H1 (cell line): ENCODE data around the gene TIE1. TPM values are rescaled to one million over a fixed set of nuclear protein-coding genes. Genes with fewer than 3 reads are reported as not detected.

Experiments
- CTCF ChIA-PET: fragments of 300-600 bp; sonication (Branson Sonifier 250); formaldehyde crosslinking; loops from one replicate; lab custom pipeline; 2021; ENCODE audit not compliant: partially characterized antibody; lab: Charles Lee
- POLR2A ChIA-PET: fragments of 300-600 bp; sonication (Branson Sonifier 250); formaldehyde crosslinking; loops from one replicate; lab custom pipeline; 2021; ENCODE audit warnings: inconsistent platforms; ENCODE audit not compliant: partially characterized antibody; lab: Charles Lee
- DNase-seq, 2 experiments: peaks; one replicate each; pipeline versions ENCODE4 v3.0.0 to v3.0.0-alpha.2; 2010 to 2022; ENCODE audit warnings: low spot score in 2 of 2, low read depth in 1 of 2, mixed read lengths in 1 of 2
- FAIRE-seq: peaks from 2 replicates; lab custom pipeline; 2011; peaks lifted over from hg19 to GRCh38; lab: Jason Lieb, UNC
- H2AFZ ChIP-seq: 2 replicates; pipeline ENCODE4 v1.8.1; 2012; ENCODE audit warnings: low read length, inconsistent platforms
- H2AK5ac ChIP-seq: 2 replicates; pipeline ENCODE4 v1.6.1; 2013; ENCODE audit warnings: low read depth, low read length
- H2BK120ac ChIP-seq: replicated peaks from 2 replicates; pipeline ENCODE3; 2013; ENCODE audit warnings: low read depth, low read length, inconsistent platforms
- H2BK12ac ChIP-seq: 2 replicates; pipeline ENCODE4 v1.6.1; 2013; ENCODE audit warnings: low read depth, low read length
- H2BK15ac ChIP-seq: 2 replicates; pipeline ENCODE4 v1.6.1; 2013; ENCODE audit warnings: low read length
- H2BK20ac ChIP-seq: 2 replicates; pipeline ENCODE4 v1.6.1; 2013; ENCODE audit warnings: low read length
- H2BK5ac ChIP-seq: 2 replicates; pipeline ENCODE4 v1.6.1; 2013; ENCODE audit warnings: low read depth, low read length
- H3K14ac ChIP-seq: 2 replicates; pipeline ENCODE4 v1.6.1; 2013; ENCODE audit warnings: inconsistent platforms; ENCODE audit not compliant: insufficient read length
- H3K18ac ChIP-seq: 2 replicates; pipeline ENCODE4 v1.6.1; 2013; ENCODE audit warnings: low read length; ENCODE audit errors: extremely low read depth
- H3K23ac ChIP-seq: 2 replicates; pipeline ENCODE4 v1.6.1; 2013; ENCODE audit warnings: inconsistent platforms; ENCODE audit not compliant: insufficient read length
- H3K23me2 ChIP-seq: 2 replicates; pipeline ENCODE4 v1.6.1; 2013; ENCODE audit warnings: low read depth, low read length
- H3K27ac ChIP-seq: 2 replicates; pipeline ENCODE4 v1.6.1; 2011; ENCODE audit warnings: low read depth, low read length, inconsistent platforms
- H3K27me3 ChIP-seq, 4 experiments: replicated peaks in 1 of 4; 1 replicate in 1 of 4; 2 replicates in 3 of 4; pipeline versions ENCODE4 v1.6.1 to v1.8.1; 2011 to 2013; ENCODE audit warnings: low read length in 3 of 4, mild to moderate bottlenecking in 3 of 4, inconsistent platforms in 2 of 4, mixed read lengths in 2 of 4, moderate library complexity in 1 of 4; ENCODE audit not compliant: control insufficient read depth in 3 of 4, insufficient read depth in 3 of 4; ENCODE audit errors: extremely low read depth in 1 of 4
- H3K36me3 ChIP-seq, 4 experiments: 2 replicates each; pipeline versions ENCODE4 v1.6.1 to v1.8.1; 2011 to 2013; ENCODE audit warnings: mild to moderate bottlenecking in 4 of 4, low read length in 3 of 4, moderate library complexity in 2 of 4, control low read depth in 1 of 4, inconsistent platforms in 1 of 4; ENCODE audit not compliant: insufficient read depth in 4 of 4, control insufficient read depth in 2 of 4
- H3K4ac ChIP-seq: replicated peaks from 2 replicates; pipeline ENCODE3; 2013; ENCODE audit warnings: low read length, low read depth, mixed read lengths, inconsistent platforms; ENCODE audit not compliant: insufficient read length
- H3K4me1 ChIP-seq, 4 experiments: replicated peaks in 1 of 4; 1 replicate in 1 of 4; 2 replicates in 3 of 4; pipeline versions ENCODE4 v1.6.1 to v1.8.1; 2011 to 2013; ENCODE audit warnings: low read length in 3 of 4, inconsistent platforms in 2 of 4, mixed read lengths in 1 of 4; ENCODE audit not compliant: insufficient read depth in 4 of 4, control insufficient read depth in 3 of 4
- H3K4me2 ChIP-seq, 2 experiments: 2 replicates each; pipeline versions ENCODE4 v1.6.1 to v1.8.1; 2011 to 2013; ENCODE audit warnings: low read depth in 2 of 2, low read length in 2 of 2, control low read depth in 1 of 2, inconsistent platforms in 1 of 2, mild to moderate bottlenecking in 1 of 2; ENCODE audit not compliant: insufficient read depth in 1 of 2
- H3K4me3 ChIP-seq, 4 experiments: fragments of 200-600, 300-600 bp in 1 of 4; sonication (generic), shearing (Covaris generic), sonication (Bioruptor Twin) in 1 of 4; 2 replicates each; pipeline versions ENCODE4 v1.5.1 to v1.8.1; 2011 to 2016; ENCODE audit warnings: low read length in 4 of 4, low read depth in 3 of 4, control low read depth in 2 of 4, inconsistent platforms in 2 of 4, mild to moderate bottlenecking in 2 of 4, mixed read lengths in 1 of 4, moderate library complexity in 1 of 4; ENCODE audit not compliant: insufficient read depth in 2 of 4; ENCODE audit errors: extremely low read depth in 1 of 4
- H3K56ac ChIP-seq: replicated peaks from 2 replicates; pipeline ENCODE3; 2013; ENCODE audit warnings: low read depth, mild to moderate bottlenecking, mixed read lengths, low read length, inconsistent platforms; ENCODE audit not compliant: insufficient read length
- H3K79me1 ChIP-seq: 2 replicates; pipeline ENCODE4 v1.6.1; 2013; ENCODE audit warnings: low read depth, low read length, control low read depth
- H3K79me2 ChIP-seq, 2 experiments: 2 replicates each; pipeline versions ENCODE4 v1.6.1 to v1.8.1; 2012 to 2013; ENCODE audit warnings: low read length in 2 of 2, mild to moderate bottlenecking in 2 of 2, inconsistent platforms in 1 of 2; ENCODE audit not compliant: insufficient read depth in 2 of 2, control insufficient read depth in 1 of 2
- H3K9ac ChIP-seq, 4 experiments: replicated peaks in 1 of 4; 1 replicate in 1 of 4; 2 replicates in 3 of 4; pipeline versions ENCODE4 v1.6.1 to v1.8.1; 2011 to 2013; ENCODE audit warnings: low read depth in 3 of 4, low read length in 3 of 4, control low read depth in 2 of 4, mild to moderate bottlenecking in 2 of 4, moderate library complexity in 2 of 4, inconsistent platforms in 1 of 4; ENCODE audit errors: extremely low read depth in 1 of 4
- H3K9me3 ChIP-seq, 2 experiments: 2 replicates each; pipeline versions ENCODE4 v1.6.1 to v1.8.1; 2012 to 2013; ENCODE audit warnings: mild to moderate bottlenecking in 2 of 2, moderate library complexity in 2 of 2, control low read depth in 1 of 2, inconsistent platforms in 1 of 2, low read depth in 1 of 2, low read length in 1 of 2, mixed read lengths in 1 of 2; ENCODE audit not compliant: insufficient read depth in 2 of 2
- H4K20me1 ChIP-seq, 2 experiments: replicated peaks in 1 of 2; 2 replicates each; pipeline versions ENCODE3 to v1.8.1; 2011 to 2013; ENCODE audit warnings: inconsistent platforms in 2 of 2, low read length in 2 of 2, mild to moderate bottlenecking in 1 of 2; ENCODE audit not compliant: insufficient read depth in 2 of 2, control insufficient read depth in 1 of 2
- H4K5ac ChIP-seq: 2 replicates; pipeline ENCODE4 v1.6.1; 2013; ENCODE audit warnings: low read length, low read depth, mixed read lengths, inconsistent platforms; ENCODE audit not compliant: insufficient read length
- H4K8ac ChIP-seq: 2 replicates; pipeline ENCODE4 v1.8.0; 2013; ENCODE audit warnings: mild to moderate bottlenecking, moderate library complexity, low read length, inconsistent platforms; ENCODE audit not compliant: insufficient read depth; ENCODE audit errors: extremely low read depth
- H4K91ac ChIP-seq: replicated peaks from 2 replicates; pipeline ENCODE3; 2013; ENCODE audit warnings: low read length, mixed read lengths, inconsistent platforms; ENCODE audit not compliant: insufficient read length
- ATF2 ChIP-seq: IDR thresholded peaks from 2 replicates; pipeline ENCODE4 v1.6.1; 2012; ENCODE audit warnings: low read length, inconsistent platforms
- BRCA1 ChIP-seq: IDR thresholded peaks from 2 replicates; pipeline ENCODE4 v1.6.1; 2012; ENCODE audit warnings: low read depth, low read length, improper control_type of control experiment
- FOSL1 ChIP-seq: IDR thresholded peaks from 2 replicates; pipeline ENCODE4 v1.6.1; 2011; ENCODE audit warnings: mild to moderate bottlenecking, low read depth, low read length, moderate library complexity; ENCODE audit not compliant: insufficient read depth
- JUN ChIP-seq: IDR thresholded peaks from 2 replicates; pipeline ENCODE4 v1.6.1; 2011; ENCODE audit warnings: low read depth, mild to moderate bottlenecking, improper control_type of control experiment, low read length
- JUND ChIP-seq: IDR thresholded peaks from 2 replicates; pipeline ENCODE4 v1.6.1; 2011; ENCODE audit warnings: mild to moderate bottlenecking, improper control_type of control experiment, low read length
- MAFK ChIP-seq: IDR thresholded peaks from 2 replicates; pipeline ENCODE4 v1.6.1; 2012; ENCODE audit warnings: low read depth, mild to moderate bottlenecking, improper control_type of control experiment, low read length
- POLR2A ChIP-seq, 2 experiments: IDR thresholded peaks; 1 replicate in 1 of 2; 2 replicates in 1 of 2; pipeline ENCODE4 v1.6.1; 2011; ENCODE audit warnings: low read depth in 2 of 2, low read length in 2 of 2, mild to moderate bottlenecking in 2 of 2; ENCODE audit errors: control extremely low read depth in 1 of 2
- RAD21 ChIP-seq, 2 experiments: IDR thresholded peaks in 1 of 2; conservative IDR thresholded peaks in 1 of 2; 2 replicates each; pipeline ENCODE4 v1.6.1; 2011; ENCODE audit warnings: low read depth in 2 of 2, low read length in 2 of 2, improper control_type of control experiment in 1 of 2, inconsistent platforms in 1 of 2, mild to moderate bottlenecking in 1 of 2, moderate library complexity in 1 of 2
- SP1 ChIP-seq: IDR thresholded peaks from 2 replicates; pipeline ENCODE4 v1.6.1; 2011; ENCODE audit warnings: low read depth, low read length
- SP2 ChIP-seq: IDR thresholded peaks from 2 replicates; pipeline ENCODE4 v1.6.1; 2012; ENCODE audit warnings: mild to moderate bottlenecking, low read length, inconsistent platforms
- SP4 ChIP-seq: IDR thresholded peaks from 2 replicates; pipeline ENCODE4 v1.6.1; 2012; ENCODE audit warnings: low read length, inconsistent platforms
- TBP ChIP-seq: IDR thresholded peaks from 2 replicates; pipeline ENCODE4 v1.6.1; 2011; ENCODE audit warnings: low read depth, low read length, improper control_type of control experiment
- WGBS, 2 experiments: shearing (Covaris generic) in 1 of 2; methylation state at CpG; one replicate each; pipeline versions ENCODE4 v1.1.6 to v1.1.7; 2013 to 2015; ENCODE audit warnings: low lambda C conversion rate in 2 of 2, mixed read lengths in 2 of 2, inconsistent platforms in 1 of 2, low coverage in 1 of 2, missing lambda C conversion rate in 1 of 2; ENCODE audit not compliant: insufficient replicate concordance in 2 of 2, insufficient coverage in 1 of 2, insufficient read length in 1 of 2; ENCODE audit errors: extremely low coverage in 1 of 2, missing lambda C conversion rate in 1 of 2; 5-methylcytosine and 5-hydroxymethylcytosine counted together
- polyA plus RNA-seq, 7 experiments: library from polyadenylated mRNA; depleted of rRNA in 3 of 7; stranded (reverse) in 5 of 7; unstranded in 2 of 7; fragments of >200 nt in 5 of 7; fragments of 200-250 nt in 2 of 7; gene quantifications; 1 replicate in 5 of 7; 2 replicates in 1 of 7; 4 replicates in 1 of 7; pipeline versions ENCODE4 v1.2.1 to v1.2.3, GENCODE V29; 2011 to 2013; ENCODE audit warnings: missing spikeins in 2 of 7, mixed read lengths in 2 of 7
- total RNA-seq: library from RNA; stranded (reverse); fragmentation: NEBNext Ultra II Directional; extraction: Animal tissue kit (Norgen Biotek cat#: 25700); gene quantifications from 2 replicates; pipeline ENCODE4 v1.2.1, GENCODE V29; 2021

Gene TIE1
- total and polyA plus RNA-seq, 2 of the 8 experiments (the other 6 are each of a cell fraction or from before 2014, with no cell fraction given), result 0.74 to 2.2 TPM

GRCh38 chr1:43318831-43319230 is 18.0 kb downstream of the TIE1 start:
- H4K91ac ChIP-seq, result no peak overlapping the region
- no peak for FAIRE-seq
- no peak overlapping the region for H4K5ac ChIP-seq
- ChIA-PET POLR2A (interaction anchor here (0.6 to 0.9 kb wide), 2 partner anchors 87 to 149 kb away, joined by 3 read pairs; no protein-coding TSS in a partner anchor), CTCF (interaction anchor here (1.1 to 3.9 kb wide), 2 partner anchors 26 to 34 kb away, joined by 3 to 19 read pairs; partner anchors contain the start of gene C1orf210)
- no peak overlapping the region; the same call in 1 of the 2 replicates for H4K8ac ChIP-seq
- no peak overlapping the region for H3K14ac ChIP-seq
- H4K20me1 ChIP-seq, result no peaks in the 10 kb centered on the region
- 87% methylated on average over 4 of the region's 4 CpGs; no CpG with 5 or more reads in 1 of the 2 experiments for WGBS, 2 experiments
- no peaks in the 10 kb centered on the region for H3K79me2 ChIP-seq
- no peaks in the 10 kb centered on the region for H3K79me1 ChIP-seq
- H3K36me3 ChIP-seq, result no peaks in the 10 kb centered on the region
- H2AFZ ChIP-seq, result no peak overlapping the region; the same call in 1 of the 2 replicates
- no peaks in the 10 kb centered on the region for H3K23me2 ChIP-seq
- H3K18ac ChIP-seq, result no peak overlapping the region
- H2BK12ac ChIP-seq, result no peak overlapping the region
- no peak overlapping the region for H3K56ac ChIP-seq
- H2BK120ac ChIP-seq, result no peak overlapping the region
- H3K27ac ChIP-seq, result no peak overlapping the region
- H2AK5ac ChIP-seq, result no peak overlapping the region
- H3K9ac ChIP-seq, result no peak overlapping the region
- no peak for DNase-seq
- no peak overlapping the region for H3K4me3 ChIP-seq
- TF ChIP-seq FOSL1 (no peak), BRCA1 (no peak), ATF2 (no peak), MAFK (no peak), SP1 (no peak), RAD21 (IDR thresholded peaks at IDR 0.05 in 1 of 2, conservative IDR thresholded peaks at IDR 0.05 in 1 of 2; ENCODE audit: low read depth in 2 of 2, low read length in 2 of 2) (no peak), JUN (no peak), POLR2A (IDR thresholded peaks at IDR 0.05; ENCODE audit: control extremely low read depth in 1 of 2, low read depth in 2 of 2, low read length in 2 of 2) (no peak), JUND (no peak), SP2 (no peak), TBP (no peak), SP4 (no peak)
- TF ChIP-seq, all 59 proteins: peak for 0
- Histone ChIP-seq H3K4ac (no peak overlapping the region), H3K27me3 (no peaks in the 10 kb centered on the region; a peak in 1 of 7 replicates), H3K23ac (no peak overlapping the region), H2BK15ac (no peak overlapping the region), H3K9me3 (no peaks in the 10 kb centered on the region), H3K4me1 (peaks cover 0 to 5% (median 0%) of the 10 kb centered on the region in 4 experiments; a peak in 1 of 7 replicates), H2BK5ac (no peak overlapping the region), H2BK20ac (no peak overlapping the region), H3K4me2 (no peak overlapping the region)
